K562 (cell line): ENCODE results near the gene IRF4. TPM values are rescaled to one million over a fixed set of nuclear protein-coding genes. Genes with fewer than 3 reads are reported as not detected.

Experiments
- ATAC-seq: fragments of 200-7000 bp; cut with Tn5 transposase; 3 replicates; pipeline ENCODE4 v1.9.1; 2020; ENCODE audit warnings: moderate library complexity
- BruUV-seq: library from RNA; stranded (reverse); fragments of 400-500 nt; replicated peaks from 2 replicates; lab custom pipeline; 2021; lab: Mats Ljungman, UMichigan
- CTCF ChIA-PET: fragments of 300-600 bp; formaldehyde crosslinking; extraction: SDS; loops from one replicate; lab custom pipeline; 2021; ENCODE audit warnings: low intra/inter-chr PET ratio; lab: Yijun Ruan, JAX
- POLR2A ChIA-PET: fragments of 300-600, 350-650 bp; sonication (Branson Sonifier 250); formaldehyde crosslinking; extraction: SDS; loops from one replicate; lab custom pipeline; 2021; ENCODE audit warnings: antibody characterized with exemption, inconsistent platforms; lab: Yijun Ruan, JAX
- DNase-seq, 4 experiments: peaks; one replicate each; pipeline versions ENCODE4 v3.0.0 to v3.0.0-alpha.2; 2011 to 2018; ENCODE audit warnings: low spot score in 3 of 4, mixed read lengths in 3 of 4; ENCODE audit errors: extremely low read depth in 1 of 4
- FAIRE-seq: peaks from 2 replicates; lab custom pipeline; 2011; peaks lifted over from hg19 to GRCh38; lab: Jason Lieb, UNC
- H2AFZ ChIP-seq: 2 replicates; pipeline ENCODE4 v1.6.0; 2011; ENCODE audit warnings: low read depth, low read length, control low read depth, inconsistent platforms
- H3K27ac ChIP-seq: fragments of 200-600 bp; 3 replicates; pipeline ENCODE4 v1.8.0; 2011; ENCODE audit warnings: low read depth, mild to moderate bottlenecking, control low read depth, inconsistent platforms, low read length, moderate library complexity, mixed read lengths; ENCODE audit errors: extremely low read depth
- H3K27me3 ChIP-seq, 2 experiments: fragments of 300-600 bp in 1 of 2; 2 replicates in 1 of 2; 3 replicates in 1 of 2; pipeline versions ENCODE4 v1.6.0 to v1.8.0; 2011; ENCODE audit warnings: inconsistent platforms in 2 of 2, low read length in 2 of 2, mild to moderate bottlenecking in 1 of 2, mixed read lengths in 1 of 2, moderate library complexity in 1 of 2; ENCODE audit not compliant: control insufficient read depth in 2 of 2, insufficient read depth in 2 of 2
- H3K36me3 ChIP-seq: fragments of 300-600 bp; 3 replicates; pipeline ENCODE4 v1.8.0; 2011; ENCODE audit warnings: mild to moderate bottlenecking, low read length, inconsistent platforms; ENCODE audit not compliant: control insufficient read depth, insufficient read depth
- H3K4me1 ChIP-seq, 2 experiments: fragments of 200-600 bp in 1 of 2; replicated peaks in 1 of 2; 2 replicates in 1 of 2; 3 replicates in 1 of 2; pipeline versions ENCODE4 v1.5.1 to v1.8.0; 2011; ENCODE audit warnings: inconsistent platforms in 2 of 2, low read length in 2 of 2, mild to moderate bottlenecking in 1 of 2, mixed read lengths in 1 of 2, moderate library complexity in 1 of 2; ENCODE audit not compliant: control insufficient read depth in 2 of 2, insufficient read depth in 2 of 2
- H3K4me2 ChIP-seq: 2 replicates; pipeline ENCODE4 v1.6.1; 2011; ENCODE audit warnings: low read length, control low read depth, inconsistent platforms, mixed read lengths; ENCODE audit not compliant: insufficient read depth
- H3K4me3 ChIP-seq: fragments of 200-600 bp; sonication (generic), shearing (Covaris generic); 2 replicates; pipeline ENCODE4 v1.5.1; 2016; ENCODE audit warnings: control low read depth, inconsistent platforms
- H3K79me2 ChIP-seq: fragments of 200-600 bp; 3 replicates; pipeline ENCODE4 v1.8.0; 2011; ENCODE audit warnings: low read length, inconsistent platforms; ENCODE audit not compliant: control insufficient read depth, insufficient read depth
- H3K9ac ChIP-seq, 2 experiments: 2 replicates each; pipeline versions ENCODE4 v1.6.0 to v1.6.1; 2011; ENCODE audit warnings: low read depth in 2 of 2, low read length in 2 of 2, control low read depth in 1 of 2, inconsistent platforms in 1 of 2, mild to moderate bottlenecking in 1 of 2, mixed read lengths in 1 of 2; ENCODE audit not compliant: insufficient read depth in 1 of 2
- H3K9me1 ChIP-seq: one replicate; pipeline ENCODE4 v1.6.0; 2011; ENCODE audit warnings: inconsistent platforms, mild to moderate bottlenecking, low read length, moderate library complexity; ENCODE audit not compliant: control insufficient read depth, insufficient read depth
- H3K9me3 ChIP-seq: replicated peaks from 2 replicates; pipeline ENCODE4 v1.5.1; 2011; ENCODE audit warnings: low read depth, low read length, inconsistent platforms; ENCODE audit not compliant: control insufficient read depth, insufficient read depth
- H4K20me1 ChIP-seq: replicated peaks from 2 replicates; pipeline ENCODE4 v1.6.1; 2011; ENCODE audit warnings: low read length, inconsistent platforms, mixed read lengths; ENCODE audit not compliant: control insufficient read depth, insufficient read depth
- CBFA2T2 ChIP-seq: fragments of 450-650 bp; conservative IDR thresholded peaks from 2 replicates; pipeline ENCODE4 v1.6.1; 2017; ENCODE audit warnings: mild to moderate bottlenecking
- CTCFL ChIP-seq: IDR thresholded peaks from 2 replicates; pipeline ENCODE4 v1.6.1; 2011; ENCODE audit warnings: borderline replicate concordance, low read depth, mild to moderate bottlenecking, moderate library complexity, low read length; ENCODE audit not compliant: insufficient read depth, poor library complexity, severe bottlenecking
- DMBX1 ChIP-seq: fragments of 250-450 bp; sonication (Bioruptor Pico); IDR thresholded peaks from 2 replicates; pipeline ENCODE4 v1.8.0; 2022; ENCODE audit warnings: inconsistent platforms, mild to moderate bottlenecking, moderate library complexity, borderline replicate concordance
- ETV6 ChIP-seq, 3 experiments: fragments of 150-350 bp in 1 of 3; sonication (generic) in 1 of 3; formaldehyde crosslinking in 1 of 3; IDR thresholded peaks; 2 replicates each; pipeline versions ENCODE4 v1.6.1 to v1.8.0; 2014 to 2022; ENCODE audit warnings: borderline replicate concordance in 2 of 3, low read depth in 2 of 3, antibody characterized with exemption in 1 of 3, low read length in 1 of 3, mild to moderate bottlenecking in 1 of 3, missing genetic modification reagents in 1 of 3
- IRF9 ChIP-seq: fragments of 450-650 bp; IDR thresholded peaks from 2 replicates; pipeline ENCODE4 v1.6.1; 2016; ENCODE audit warnings: missing biosample characterization, missing genetic modification characterization
- L3MBTL2 ChIP-seq: fragments of 450-650 bp; IDR thresholded peaks from 2 replicates; pipeline ENCODE4 v1.6.1; 2016; ENCODE audit warnings: mild to moderate bottlenecking, moderate library complexity
- MIER1 ChIP-seq: fragments of 450-650 bp; IDR thresholded peaks from 2 replicates; pipeline ENCODE4 v1.6.1; 2016; ENCODE audit warnings: antibody characterized with exemption, mild to moderate bottlenecking, low read depth
- TRIM25 ChIP-seq: fragments of 450-650 bp; IDR thresholded peaks from 2 replicates; pipeline ENCODE4 v1.7.0; 2016; ENCODE audit warnings: borderline replicate concordance
- U2AF1 ChIP-seq: fragments of 200-400 bp; formaldehyde crosslinking; optimal IDR thresholded peaks from 2 replicates; pipeline ENCODE3; 2017; ENCODE audit warnings: mild to moderate bottlenecking, low read depth, low read length, moderate library complexity
- ZFX ChIP-seq: sonication (generic); formaldehyde crosslinking; IDR thresholded peaks from 2 replicates; pipeline ENCODE4 v1.8.0; 2022; ENCODE audit warnings: mild to moderate bottlenecking, missing genetic modification reagents, moderate library complexity
- ZNF165 ChIP-seq: fragments of 250-450 bp; sonication (Bioruptor Pico); IDR thresholded peaks from 2 replicates; pipeline ENCODE4 v1.4.0; 2020; ENCODE audit warnings: borderline replicate concordance
- ZNF274 ChIP-seq: IDR thresholded peaks from 2 replicates; pipeline ENCODE4 v1.6.1; 2011; ENCODE audit warnings: low read depth, mild to moderate bottlenecking, low read length, moderate library complexity, borderline replicate concordance
- ZNF395 ChIP-seq: fragments of 200-800 bp; sonication (Bioruptor generic); IDR thresholded peaks from 2 replicates; pipeline ENCODE4 v1.6.1; 2017; ENCODE audit warnings: missing genetic modification characterization, missing compliant biosample characterization
- ZNF57 ChIP-seq: fragments of 450-650 bp; formaldehyde crosslinking; IDR thresholded peaks from 2 replicates; pipeline ENCODE4 v1.4.0; 2020; ENCODE audit warnings: mild to moderate bottlenecking, moderate library complexity
- WGBS: fragments of 100-300 bp; shearing (Covaris generic); methylation state at CpG from one replicate; pipeline ENCODE4 v1.1.6; 2016; ENCODE audit warnings: low coverage, mixed read lengths; ENCODE audit not compliant: insufficient coverage; ENCODE audit errors: missing lambda C conversion rate; 5-methylcytosine and 5-hydroxymethylcytosine counted together
- in situ Hi-C: fragments of 300-500 bp; cut with MboI; formaldehyde crosslinking; loops from 4 replicates; pipeline ENCODE4 v1.15.0; 2018; ENCODE audit warnings: inconsistent platforms, mixed read lengths
- intact Hi-C: fragments of 100-400 bp; cut with micrococcal nuclease; formaldehyde crosslinking; loops from 2 replicates; pipeline ENCODE4 v1.14.2; 2022
- polyA plus RNA-seq, 8 experiments: library from polyadenylated mRNA; depleted of rRNA in 4 of 8; stranded (reverse) in 5 of 8; unstranded in 3 of 8; fragments of >200 nt; fragmentation: Nextera tagmentation in 2 of 8; fragmentation: Illumina TruSeq in 1 of 8; extraction: Ambion mirVana in 2 of 8; extraction: Trizol in 1 of 8; gene quantifications; 2 replicates each; pipeline versions ENCODE4 v1.2.1 to v1.2.3, GENCODE V29; 2011 to 2014; ENCODE audit warnings: inconsistent platforms in 1 of 8, missing spikeins in 1 of 8
- total RNA-seq, 7 experiments: library from RNA; depleted of rRNA in 6 of 7; stranded (reverse); fragments of >200 nt in 6 of 7; fragmentation: Illumina TruSeq in 2 of 7; extraction: Trizol in 2 of 7; gene quantifications; 2 replicates each; pipeline versions ENCODE4 v1.2.1 to v1.2.3, GENCODE V29; 2011 to 2021; ENCODE audit warnings: low replicate concordance in 1 of 7

IRF4 gene
- total and polyA plus RNA-seq, 9 of the 15 experiments (the other 6 are each of a cell fraction or from before 2014, with no cell fraction given): 0.05 to 0.33 (median 0.09) TPM; not detected in 6

GRCh38 chr6:437037-437392, 45.5 kb downstream of the IRF4 start:
- DNase-seq: no peak
- no peaks in the 10 kb centered on the region for H3K9me1 ChIP-seq
- no peak overlapping the region for H3K4me2 ChIP-seq
- H3K36me3 ChIP-seq: no peaks in the 10 kb centered on the region
- peaks cover 36 to 73% of the 10 kb centered on the region in 2 experiments for H3K27me3 ChIP-seq
- H3K9me3 ChIP-seq: no peaks in the 10 kb centered on the region
- no TSS peak for BruUV-seq
- CTCF ChIA-PET: no interaction called here
- H2AFZ ChIP-seq: no peak overlapping the region
- in situ Hi-C loops: no loop called here
- H3K4me1 ChIP-seq: peaks cover 0 to 7% of the 10 kb centered on the region in 2 experiments; a peak in 2 of 5 replicates
- no peak overlapping the region for H3K27ac ChIP-seq
- H3K4me3 ChIP-seq: no peak overlapping the region
- intact Hi-C loops: no loop called here
- no peak for ATAC-seq
- 3% methylated on average over 6 of the region's 6 CpGs for WGBS
- H4K20me1 ChIP-seq: no peaks in the 10 kb centered on the region
- no peak for FAIRE-seq
- H3K9ac ChIP-seq: no peak overlapping the region; a peak in 1 of 4 replicates
- no peaks in the 10 kb centered on the region for H3K79me2 ChIP-seq
- POLR2A ChIA-PET: no interaction called here
- TF ChIP-seq ZFX (CRISPR knock-in tag): no peak
- TF ChIP-seq ZNF274: no peak
- TF ChIP-seq MIER1: no peak
- no peak for TF ChIP-seq CTCFL
- no peak for TF ChIP-seq DMBX1 (CRISPR knock-in tag)
- TF ChIP-seq L3MBTL2: no peak
- no peak for TF ChIP-seq ETV6 (IDR thresholded peaks at IDR 0.05; ENCODE audit: borderline replicate concordance in 1 of 2, low read depth in 2 of 2, low read length in 1 of 2)
- no peak for TF ChIP-seq ETV6 (CRISPR knock-in tag; IDR thresholded peaks at IDR 0.05; ENCODE audit: borderline replicate concordance)
- no peak for TF ChIP-seq U2AF1
- TF ChIP-seq ZNF395 (CRISPR knock-in tag): no peak
- no peak for TF ChIP-seq CBFA2T2
- no peak for TF ChIP-seq IRF9 (tag)
- TF ChIP-seq ZNF57 (CRISPR knock-in tag): no peak
- no peak for TF ChIP-seq ZNF165 (CRISPR knock-in tag)
- no peak for TF ChIP-seq TRIM25
